Left lung (tissue), 10 donors: ENCODE measurements around the gene ALX3. TPM values are rescaled to one million over a fixed set of nuclear protein-coding genes. Genes with fewer than 3 reads are reported as not detected.

Experiments used
- ATAC-seq: fragments of 200-7000 bp; cut with Tn5 transposase; one replicate; pipeline ENCODE4 v1.9.1; 2020; ENCODE audit warnings: moderate library complexity
- DNase-seq, 4 donors: peaks; one replicate each; pipeline ENCODE4 v3.0.0-alpha.2; 2013 to 2020
- H3K27ac ChIP-seq, 2 donors: fragments of 200-600 bp; sonication (generic) in 1 of 2; one replicate each; pipeline versions ENCODE4 v1.5.0 to v1.8.0; 2020 to 2021
- H3K27me3 ChIP-seq, 2 donors: fragments of 200-600 bp; sonication (generic) in 1 of 2; one replicate each; pipeline versions ENCODE4 v1.5.0 to v1.8.0; 2020 to 2021
- H3K36me3 ChIP-seq, 2 donors: fragments of 200-600 bp; sonication (generic) in 1 of 2; one replicate each; pipeline versions ENCODE4 v1.5.0 to v1.8.0; 2020 to 2021
- H3K4me1 ChIP-seq, 2 donors: fragments of 200-600 bp; one replicate each; pipeline ENCODE4 v1.8.0; 2021
- H3K4me3 ChIP-seq, 2 donors: fragments of 200-600 bp; sonication (generic) in 1 of 2; one replicate each; pipeline versions ENCODE4 v1.5.0 to v1.8.0; 2020 to 2021; ENCODE audit warnings: mild to moderate bottlenecking in 1 of 2
- H3K9me3 ChIP-seq, 2 donors: fragments of 200-600 bp; sonication (generic) in 1 of 2; one replicate each; pipeline versions ENCODE4 v1.5.0 to v1.8.0; 2020 to 2021
- CTCF ChIP-seq, 2 donors: fragments of 200-600 bp; sonication (generic) in 1 of 2; IDR thresholded peaks; one replicate each; pipeline versions ENCODE4 v1.5.0 to v1.8.0; 2021; ENCODE audit warnings: antibody characterized with exemption in 2 of 2
- intact Hi-C, 2 donors: fragments of 100-400 bp; cut with DNase I; formaldehyde crosslinking; loops; one replicate each; pipeline versions ENCODE4 v1.11.2 to v1.14.2; 2022
- polyA plus RNA-seq, 6 donors: library from polyadenylated mRNA; unstranded; fragments of 120-200 nt; gene quantifications; one replicate each; pipeline ENCODE4 v1.2.1, GENCODE V29; 2013; ENCODE audit not compliant: insufficient read length in 6 of 6
- total RNA-seq, 2 donors: library from RNA; stranded (reverse); fragmentation: NEBNext Ultra II Directional; extraction: Animal tissue kit (Norgen Biotek cat#: 25700); gene quantifications; one replicate each; pipeline ENCODE4 v1.2.1, GENCODE V29; 2021
- donor health status: DM: no; HTN: yes; CAD: no.
- donor health status: DM: no; HTN: no; CAD: no.

Gene ALX3
- total and polyA plus RNA-seq, 8 donors, result not detected

DNA sequence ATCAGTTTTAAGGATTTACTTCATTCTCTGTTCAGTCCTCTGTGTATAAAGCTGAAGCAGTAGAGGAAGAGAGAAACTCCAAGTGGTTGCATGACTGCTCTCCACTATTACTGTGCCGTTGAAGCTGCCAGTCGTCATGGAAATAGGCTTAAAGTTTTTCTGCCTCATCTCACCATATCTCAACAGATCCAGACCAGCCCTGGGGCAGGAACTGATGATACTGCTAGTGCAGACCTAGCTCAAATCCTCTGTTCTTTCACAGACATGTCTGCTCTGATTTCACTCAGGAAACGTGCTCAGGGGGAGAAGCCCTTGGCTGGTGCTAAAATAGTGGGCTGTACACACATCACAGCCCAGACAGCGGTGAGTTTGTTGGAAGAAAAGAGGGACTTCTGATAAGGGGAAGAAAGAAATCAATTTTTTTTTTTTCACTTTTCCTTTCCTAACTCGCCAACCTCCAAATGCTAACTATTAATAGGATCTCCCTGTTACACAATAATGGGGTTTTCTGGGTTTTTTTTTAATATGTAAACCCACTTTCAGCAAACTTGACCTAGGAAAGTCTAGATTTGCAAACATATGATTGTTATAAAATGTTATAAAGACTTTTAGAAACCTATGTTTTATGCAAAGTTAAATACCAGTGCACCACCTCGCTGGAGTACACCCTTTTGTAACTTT lies 58.2 kb downstream of the ALX3 start:
- intact Hi-C loops, result no loop called here
- no peak for ATAC-seq
- no peaks in the 10 kb centered on the region for H3K27me3 ChIP-seq
- no peak for TF ChIP-seq CTCF (IDR thresholded peaks at IDR 0.05)
- peaks cover 0 to 11% of the 10 kb centered on the region in 2 donors for H3K4me1 ChIP-seq
- no peak for DNase-seq
- no peak overlapping the region for H3K4me3 ChIP-seq
- no peaks in the 10 kb centered on the region for H3K9me3 ChIP-seq
- no peak overlapping the region for H3K27ac ChIP-seq
- H3K36me3 ChIP-seq, result peaks cover 5 to 86% of the 10 kb centered on the region in 2 donors

DNA sequence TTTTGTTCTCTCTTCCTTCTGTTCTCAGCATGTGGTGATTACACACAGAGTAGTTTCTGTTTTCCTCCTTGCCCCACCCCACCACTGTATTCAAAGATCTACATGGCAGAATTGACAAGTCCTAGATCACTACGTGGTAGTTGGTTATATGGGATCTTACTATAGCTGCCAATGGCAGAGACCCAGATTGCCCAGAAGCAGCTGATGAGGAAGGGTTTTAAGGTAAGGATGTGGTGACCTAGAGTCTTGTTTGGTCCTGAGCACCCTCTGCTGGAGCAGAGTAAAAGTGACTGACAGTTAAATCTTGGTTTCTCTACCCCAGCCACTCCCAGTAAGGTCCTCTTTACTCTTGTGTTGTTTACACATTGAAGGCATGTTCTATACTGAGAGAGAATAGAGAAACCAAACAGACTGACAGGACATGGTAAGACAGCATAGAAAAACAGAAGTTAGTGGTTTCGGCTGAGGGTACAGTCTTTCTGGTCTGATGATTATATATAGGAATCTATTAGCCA lies 58.9 kb downstream of the ALX3 start:
- no peak overlapping the region for H3K27ac ChIP-seq
- peaks cover 0 to 80% of the 10 kb centered on the region in 2 donors for H3K36me3 ChIP-seq
- intact Hi-C loops, result no loop called here
- H3K27me3 ChIP-seq, result no peaks in the 10 kb centered on the region
- peak in 1 of 4 donors; percentile 35 for DNase-seq
- peak; percentile 22 to 29 for TF ChIP-seq CTCF (IDR thresholded peaks at IDR 0.05)
- H3K4me3 ChIP-seq, result no peak overlapping the region
- peak; percentile 92 for ATAC-seq
- H3K4me1 ChIP-seq, result peaks cover 0 to 14% of the 10 kb centered on the region in 2 donors
- no peaks in the 10 kb centered on the region for H3K9me3 ChIP-seq

Other genes with a start within 250 kb of the ALX3 start
- 10 to 100 TPM; 45.7 to 68.0 TPM for gene CSF1, start 159.8 kb downstream of the ALX3 start, total RNA-seq
- gene CSF1, start 159.8 kb downstream of the ALX3 start, polyA plus RNA-seq, result 10 to 100 TPM in 2 of 6 donors, 1 to 10 TPM in 4; 6.9 to 12.8 (median 9.1) TPM
- gene AHCYL1, start 85.9 kb downstream of the ALX3 start, total RNA-seq, result 100 to 1,000 TPM in 1 of 2 donors, 10 to 100 TPM in 1; 79.3 to 116 TPM
- gene AHCYL1, start 85.9 kb downstream of the ALX3 start, polyA plus RNA-seq, result 10 to 100 TPM; 73.3 to 92.6 (median 83.9) TPM
- gene STRIP1, start 36.0 kb downstream of the ALX3 start, total RNA-seq, result 10 to 100 TPM; 32.7 to 33.9 TPM
- gene STRIP1, start 36.0 kb downstream of the ALX3 start, polyA plus RNA-seq, result 10 to 100 TPM; 50.5 to 59.7 (median 53.1) TPM
- gene UBL4B, start 41.8 kb upstream of the ALX3 start, total RNA-seq, result not detected
- not detected for gene UBL4B, start 41.8 kb upstream of the ALX3 start, polyA plus RNA-seq
- under 1 TPM in 1 of 2 donors, not detected in 1; 0.03 TPM for gene SLC6A17, start 79.8 kb upstream of the ALX3 start, total RNA-seq
- under 1 TPM; 0.03 to 0.13 (median 0.04) TPM for gene SLC6A17, start 79.8 kb upstream of the ALX3 start, polyA plus RNA-seq
- 1 to 10 TPM; 7.7 to 9.4 TPM for gene KCNC4, start 139.6 kb upstream of the ALX3 start, total RNA-seq
- gene KCNC4, start 139.6 kb upstream of the ALX3 start, polyA plus RNA-seq, result 10 to 100 TPM in 4 of 6 donors, 1 to 10 TPM in 2; 8.5 to 16.3 (median 11.3) TPM